Measurements from ENCODE around the gene ARFGEF2. TPM values are rescaled to one million over a fixed set of nuclear protein-coding genes. Genes with fewer than 3 reads are reported as not detected.

ARFGEF2 gene
- total RNA-seq, 6 experiments from 2014 or later = 23.4 to 30.0 (median 26.9) TPM

GRCh38 chr20:48904566-48905296 lies 16.8 kb upstream of the ARFGEF2 start:
- TF ChIP-seq CTCF (IDR thresholded peaks at IDR 0.05) (peak; percentile 70 to 89 (median 74)), POLR2A (IDR thresholded peaks at IDR 0.05) (no peak)
- ATAC-seq (peak; percentile 70 to 79 (median 78)), DNase-seq (peak in 1 of 3 donors; percentile 26)
- Histone ChIP-seq H3K36me3 (no peaks in the 10 kb centered on the region), H3K27me3 (no peaks in the 10 kb centered on the region), H3K27ac (no peak overlapping the region), H3K4me3 (no peak overlapping the region), H3K9me3 (no peaks in the 10 kb centered on the region), H3K4me1 (no peaks in the 10 kb centered on the region)
- intact Hi-C loops (cut with DNase I) = loop anchor here (2.0 to 5.0 kb wide), 2 partner anchors 247 to 248 kb away; no protein-coding TSS in a partner anchor
- whole genome bisulfite sequencing (ENCODE audit: insufficient coverage, low coverage, low lambda C conversion rate, missing lambda C conversion rate) = 22% methylated on average over 11 of the region's 11 CpGs

- no peak overlapping the region for H3K4me3 ChIP-seq
- H3K27me3 ChIP-seq = no peaks in the 10 kb centered on the region
- ATAC-seq (peak in 1 of 4 donors; percentile 11), DNase-seq (no peak)
- no peaks in the 10 kb centered on the region for H3K4me1 ChIP-seq
- TF ChIP-seq CTCF (IDR thresholded peaks at IDR 0.05) (no peak), POLR2A (IDR thresholded peaks at IDR 0.05) (no peak)
- H3K27ac ChIP-seq = no peak overlapping the region
- no peaks in the 10 kb centered on the region for H3K36me3 ChIP-seq
- intact Hi-C loops (cut with DNase I) = loop anchor here (2.0 to 5.0 kb wide), 2 partner anchors 248 kb away; no protein-coding TSS in a partner anchor
- 64% methylated on average over 5 of the region's 5 CpGs for WGBS (ENCODE audit: insufficient coverage, low coverage, low lambda C conversion rate, missing lambda C conversion rate)
- H3K9me3 ChIP-seq = no peaks in the 10 kb centered on the region
Measured at GRCh38 chr20:48905297-48905647, 16.2 kb upstream of the ARFGEF2 start.

DNA sequence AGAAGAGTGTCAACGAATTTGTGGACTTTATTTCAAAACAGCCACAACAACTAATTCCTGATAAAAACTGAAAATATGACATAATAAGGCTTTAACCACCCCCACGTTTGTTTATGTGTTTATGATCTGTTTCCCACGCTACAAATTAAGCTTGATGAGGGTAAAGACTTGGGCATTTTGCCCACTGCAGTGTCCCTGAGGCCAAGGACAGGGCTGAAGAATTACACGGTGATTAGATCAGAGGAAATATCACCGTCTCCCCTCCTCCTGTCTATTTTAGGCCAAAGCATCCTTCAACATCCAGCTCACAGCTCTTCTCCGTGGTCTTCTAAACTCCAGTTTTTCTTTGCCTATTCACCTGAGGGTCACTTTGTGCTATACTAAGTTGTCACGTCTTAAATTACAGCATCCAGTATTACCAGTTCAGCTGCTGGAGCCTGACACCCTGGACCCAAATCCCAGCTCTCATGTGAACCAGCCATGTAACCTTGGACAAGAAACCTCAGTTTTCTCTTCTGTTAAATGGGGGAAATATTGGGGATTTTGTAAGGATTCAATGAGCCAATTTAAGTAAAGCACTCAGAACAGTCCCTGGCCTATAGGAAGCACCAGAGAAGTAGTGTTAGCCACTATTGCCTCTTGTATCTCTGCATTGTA lies 15.2 kb upstream of the ARFGEF2 start:
- no peak for DNase-seq
- no peak overlapping the region for H3K4me3 ChIP-seq
- intact Hi-C loops (cut with DNase I) = loop anchor here in 1 of 2 donors (5.0 kb wide), 1 partner anchor 249 kb away; no protein-coding TSS in a partner anchor
- H3K27ac ChIP-seq = no peak overlapping the region
- WGBS (ENCODE audit: insufficient coverage, low coverage, low lambda C conversion rate, missing lambda C conversion rate) = 49% methylated on average over 7 of the region's 7 CpGs
- no peaks in the 10 kb centered on the region for H3K27me3 ChIP-seq
- TF ChIP-seq POLR2A (IDR thresholded peaks at IDR 0.05) (no peak), CTCF (IDR thresholded peaks at IDR 0.05) (no peak)
- no peaks in the 10 kb centered on the region for H3K9me3 ChIP-seq
- H3K4me1 ChIP-seq = no peaks in the 10 kb centered on the region
- ATAC-seq = no peak
- no peaks in the 10 kb centered on the region for H3K36me3 ChIP-seq

DNA sequence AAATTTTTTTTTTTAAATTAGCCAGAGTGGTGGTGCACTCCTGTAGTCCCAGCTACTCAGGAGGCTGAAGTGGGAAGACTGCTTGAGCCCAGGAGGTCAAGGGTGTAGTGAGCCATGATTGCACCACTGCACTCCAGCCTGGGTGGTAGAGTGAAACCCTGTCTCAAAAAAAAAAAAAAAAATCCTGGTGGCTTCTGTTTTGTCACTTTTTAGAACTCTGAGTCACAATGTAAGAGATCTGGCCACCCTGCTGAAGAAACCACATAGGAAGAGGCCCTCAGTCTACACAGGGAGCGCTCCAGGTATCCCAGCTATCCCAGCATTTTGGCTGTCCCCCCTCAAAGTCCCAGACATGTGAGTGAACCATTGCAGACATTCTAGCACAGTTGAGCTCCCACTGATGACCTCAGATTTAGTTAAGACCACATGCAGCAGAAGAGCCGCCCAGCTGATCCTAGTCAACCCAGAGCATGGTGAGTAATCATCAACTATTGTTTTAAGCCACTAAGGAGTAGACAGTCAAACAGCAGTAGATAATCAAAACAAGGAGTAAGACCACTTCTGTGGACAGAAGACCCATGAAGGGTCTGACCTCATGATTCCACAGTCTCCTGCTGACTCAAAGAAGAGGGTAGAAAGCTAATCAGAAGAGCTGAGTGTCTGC lies 12.7 kb upstream of the ARFGEF2 start:
- ATAC-seq = no peak
- Histone ChIP-seq H3K4me3 (no peak overlapping the region), H3K36me3 (no peaks in the 10 kb centered on the region), H3K9me3 (no peaks in the 10 kb centered on the region), H3K27ac (no peak overlapping the region), H3K27me3 (no peaks in the 10 kb centered on the region), H3K4me1 (no peaks in the 10 kb centered on the region)
- intact Hi-C loops (cut with DNase I) = loop anchor here in 1 of 2 donors (5.0 kb wide), 1 partner anchor 251 kb away; no protein-coding TSS in a partner anchor
- no peak for TF ChIP-seq POLR2A (IDR thresholded peaks at IDR 0.05)
- no peak for TF ChIP-seq CTCF (IDR thresholded peaks at IDR 0.05)
- WGBS (ENCODE audit: insufficient coverage, low coverage, low lambda C conversion rate, missing lambda C conversion rate) = 100% methylated on average over 1 of the region's 2 CpGs
- DNase-seq = no peak
